Measurements from ENCODE around the gene PSMD8. TPM values are rescaled to one million over a fixed set of nuclear protein-coding genes. Genes with fewer than 3 reads are reported as not detected.
A peak's percentile ranks its signal among the peaks of the same experiment; 100 is the strongest.

Gene PSMD8
- total RNA-seq, 2 experiments from 2014 or later, result 173 to 187 TPM

- no peaks in the 10 kb centered on the region for H3K9me3 Mint-ChIP-seq (ENCODE audit: insufficient read depth)
- ChIA-PET POLR2A (interaction anchor here (0.8 to 2.3 kb wide), 3 partner anchors 11 to 14 kb away, joined by 3 to 15 read pairs (median 10); partner anchors contain the start of genes FAM98C and PSMD8), CTCF (interaction anchor here (1.2 to 1.6 kb wide), 4 partner anchors 14 to 542 kb away, joined by 3 to 9 read pairs (median 4); partner anchors contain the start of genes CATSPERG, MRPS12, PSMD8 and SARS2)
- H3K4me3 Mint-ChIP-seq, result peak within 1 kb of the TSS; percentile 70
- ATAC-seq (no peak), DNase-seq (no peak)
- peaks cover 40% of the 10 kb centered on the region for H3K27me3 Mint-ChIP-seq (ENCODE audit: low read depth)
- peaks cover 17% of the 10 kb centered on the region for H3K36me3 Mint-ChIP-seq (ENCODE audit: low read depth)
- H3K27ac Mint-ChIP-seq, result peak within 1 kb of the TSS; percentile 46
- peaks cover 19% of the 10 kb centered on the region for H3K4me1 Mint-ChIP-seq (ENCODE audit: low read depth)
Measured at GRCh38 chr19:38388349-38389100, 14.2 kb downstream of the PSMD8 start, which contains the start of gene SPRED3. TSS of gene SPRED3 (plus strand) at chr19:38388697. CDS start at chr19:38390303, 1,606 bp downstream.

GRCh38 chr19:38389101-38389925 lies 14.9 kb downstream of the PSMD8 start:
- H3K4me3 Mint-ChIP-seq, result no peak overlapping the region
- POLR2A ChIA-PET, result interaction anchor here (0.6 kb wide), 2 partner anchors 90 to 166 kb away, joined by 3 read pairs; no protein-coding TSS in a partner anchor
- peaks cover 23% of the 10 kb centered on the region for H3K4me1 Mint-ChIP-seq (ENCODE audit: low read depth)
- no peaks in the 10 kb centered on the region for H3K9me3 Mint-ChIP-seq (ENCODE audit: insufficient read depth)
- CTCF ChIA-PET, result interaction anchor here (1.7 to 2.1 kb wide), 2 partner anchors 14 to 15 kb away, joined by 4 to 11 read pairs; partner anchors contain the start of genes FAM98C and PSMD8
- H3K27me3 Mint-ChIP-seq (ENCODE audit: low read depth), result peaks cover 47% of the 10 kb centered on the region
- ATAC-seq, result no peak
- peaks cover 15% of the 10 kb centered on the region for H3K36me3 Mint-ChIP-seq (ENCODE audit: low read depth)
- H3K27ac Mint-ChIP-seq, result no peak overlapping the region
- no peak for DNase-seq

- DNase-seq (no peak), ATAC-seq (no peak)
- Mint-ChIP-seq H3K27ac (no peak overlapping the region), H3K27me3 (ENCODE audit: low read depth) (peaks cover 51% of the 10 kb centered on the region), H3K4me3 (no peak overlapping the region), H3K4me1 (ENCODE audit: low read depth) (peaks cover 28% of the 10 kb centered on the region), H3K9me3 (ENCODE audit: insufficient read depth) (no peaks in the 10 kb centered on the region), H3K36me3 (ENCODE audit: low read depth) (peaks cover 6% of the 10 kb centered on the region)
- CTCF ChIA-PET, result interaction anchor here (1.7 to 2.1 kb wide), 2 partner anchors 13 to 16 kb away, joined by 4 to 11 read pairs; partner anchors contain the start of genes FAM98C and PSMD8
- POLR2A ChIA-PET, result interaction anchor here (0.6 kb wide), 1 partner anchor 165 kb away, joined by 3 read pairs; no protein-coding TSS in a partner anchor
Measured at GRCh38 chr19:38389957-38390924, 15.9 kb downstream of the PSMD8 start.

- no peak for ATAC-seq
- peaks cover 54% of the 10 kb centered on the region for H3K27me3 Mint-ChIP-seq (ENCODE audit: low read depth)
- peaks cover 6% of the 10 kb centered on the region for H3K36me3 Mint-ChIP-seq (ENCODE audit: low read depth)
- no peak overlapping the region for H3K4me3 Mint-ChIP-seq
- no peak for DNase-seq
- POLR2A ChIA-PET, result no interaction called here
- H3K27ac Mint-ChIP-seq, result no peak overlapping the region
- H3K4me1 Mint-ChIP-seq (ENCODE audit: low read depth), result peaks cover 35% of the 10 kb centered on the region
- CTCF ChIA-PET, result no interaction called here
- H3K9me3 Mint-ChIP-seq (ENCODE audit: insufficient read depth), result no peaks in the 10 kb centered on the region
Measured at GRCh38 chr19:38391911-38392464, 17.6 kb downstream of the PSMD8 start.

- DNase-seq, result no peak
- H3K4me3 Mint-ChIP-seq, result no peak overlapping the region
- ChIA-PET CTCF (interaction anchor here (2.7 kb wide), 1 partner anchor 10 kb away, joined by 26 read pairs; the partner anchor contains the start of gene FAM98C), POLR2A (interaction anchor here (0.6 kb wide), 1 partner anchor 1893 kb away, joined by 4 read pairs; no protein-coding TSS in a partner anchor)
- peaks cover 2% of the 10 kb centered on the region for H3K36me3 Mint-ChIP-seq (ENCODE audit: low read depth)
- peaks cover 28% of the 10 kb centered on the region for H3K4me1 Mint-ChIP-seq (ENCODE audit: low read depth)
- no peak for ATAC-seq
- peaks cover 49% of the 10 kb centered on the region for H3K27me3 Mint-ChIP-seq (ENCODE audit: low read depth)
- no peaks in the 10 kb centered on the region for H3K9me3 Mint-ChIP-seq (ENCODE audit: insufficient read depth)
- no peak overlapping the region for H3K27ac Mint-ChIP-seq
Measured at GRCh38 chr19:38392707-38393308, 18.4 kb downstream of the PSMD8 start.

GRCh38 chr19:38394488-38394887 lies 20.1 kb downstream of the PSMD8 start:
- ATAC-seq, result peak; percentile 72
- Mint-ChIP-seq H3K27me3 (ENCODE audit: low read depth) (peaks cover 42% of the 10 kb centered on the region), H3K27ac (peak overlapping the region; percentile 65), H3K36me3 (ENCODE audit: low read depth) (no peaks in the 10 kb centered on the region), H3K4me1 (ENCODE audit: low read depth) (peaks cover 20% of the 10 kb centered on the region), H3K9me3 (ENCODE audit: insufficient read depth) (no peaks in the 10 kb centered on the region), H3K4me3 (peak overlapping the region; percentile 66)
- ChIA-PET POLR2A (interaction anchor here (1.0 to 1.9 kb wide), 7 partner anchors 9 to 483 kb away, joined by 3 to 13 read pairs (median 5); partner anchors contain the start of genes PSMD8 and RINL), CTCF (interaction anchor here (0.7 to 2.7 kb wide), 3 partner anchors 9 to 167 kb away, joined by 3 to 26 read pairs (median 4); partner anchors contain the start of gene FAM98C)
- DNase-seq, result peak; percentile 84

- H3K9me3 Mint-ChIP-seq (ENCODE audit: insufficient read depth), result no peaks in the 10 kb centered on the region
- peak; percentile 83 for ATAC-seq
Measured at GRCh38 chr19:38395381-38396114, 21.2 kb downstream of the PSMD8 start.

GRCh38 chr19:38399081-38399480 lies 24.7 kb downstream of the PSMD8 start:
- peaks cover 13% of the 10 kb centered on the region for H3K27me3 Mint-ChIP-seq (ENCODE audit: low read depth)
- H3K4me1 Mint-ChIP-seq (ENCODE audit: low read depth), result peaks cover 34% of the 10 kb centered on the region
- POLR2A ChIA-PET, result no interaction called here
- ATAC-seq (no peak), DNase-seq (no peak)
- no peak overlapping the region for H3K4me3 Mint-ChIP-seq
- no peaks in the 10 kb centered on the region for H3K9me3 Mint-ChIP-seq (ENCODE audit: insufficient read depth)
- H3K27ac Mint-ChIP-seq, result no peak overlapping the region
- peaks cover 1% of the 10 kb centered on the region for H3K36me3 Mint-ChIP-seq (ENCODE audit: low read depth)
- CTCF ChIA-PET, result interaction anchor here (2.0 kb wide), 1 partner anchor 25 kb away, joined by 6 read pairs; the partner anchor contains the start of gene PSMD8

More at GRCh38 chr19:38395381-38396114, 21.2 kb downstream of the PSMD8 start:
- peak overlapping the region; percentile 66 for H3K4me3 Mint-ChIP-seq
- peaks cover 23% of the 10 kb centered on the region for H3K4me1 Mint-ChIP-seq (ENCODE audit: low read depth)
- H3K27ac Mint-ChIP-seq, result peak overlapping the region; percentile 65
- DNase-seq, result peak; percentile 55
- CTCF ChIA-PET, result no interaction called here
- POLR2A ChIA-PET, result interaction anchor here (1.0 to 1.9 kb wide), 4 partner anchors 8 to 21 kb away, joined by 3 to 13 read pairs (median 6); partner anchors contain the start of gene PSMD8
- H3K27me3 Mint-ChIP-seq (ENCODE audit: low read depth), result peaks cover 38% of the 10 kb centered on the region
- H3K36me3 Mint-ChIP-seq (ENCODE audit: low read depth), result no peaks in the 10 kb centered on the region

- ATAC-seq, result no peak
- no peak for DNase-seq
- H3K27me3 Mint-ChIP-seq (ENCODE audit: low read depth), result peaks cover 12% of the 10 kb centered on the region
- POLR2A ChIA-PET, result interaction anchor here (0.6 kb wide), 1 partner anchor 495 kb away, joined by 5 read pairs; no protein-coding TSS in a partner anchor
- H3K36me3 Mint-ChIP-seq (ENCODE audit: low read depth), result peaks cover 3% of the 10 kb centered on the region
- CTCF ChIA-PET, result interaction anchor here (2.0 kb wide), 1 partner anchor 25 kb away, joined by 6 read pairs; the partner anchor contains the start of gene PSMD8
- peaks cover 33% of the 10 kb centered on the region for H3K4me1 Mint-ChIP-seq (ENCODE audit: low read depth)
- H3K9me3 Mint-ChIP-seq (ENCODE audit: insufficient read depth), result no peaks in the 10 kb centered on the region
- H3K27ac Mint-ChIP-seq, result no peak overlapping the region
- H3K4me3 Mint-ChIP-seq, result no peak overlapping the region
Measured at GRCh38 chr19:38399537-38399936, 25.2 kb downstream of the PSMD8 start.
